Esophagus squamous epithelium (tissue), 5 donors: ENCODE measurements around the gene IRF4. TPM values are rescaled to one million over a fixed set of nuclear protein-coding genes. Genes with fewer than 3 reads are reported as not detected.

Experiments used
- DNase-seq: peaks from one replicate; lab custom pipeline; 2025; lab: John Stamatoyannopoulos, UW
- H3K27ac ChIP-seq, 4 donors: fragments of 200-600 bp; sonication (generic); one replicate each; pipeline ENCODE4 v1.5.1; 2016 to 2019; ENCODE audit warnings: mild to moderate bottlenecking in 1 of 4
- H3K27me3 ChIP-seq, 4 donors: fragments of 200-600 bp; sonication (generic); 1 replicate in 3 of 4; 2 replicates in 1 of 4; pipeline versions ENCODE4 v1.5.1 to v1.6.0; 2017 to 2021; ENCODE audit warnings: antibody characterized with exemption in 1 of 4
- H3K36me3 ChIP-seq, 3 donors: fragments of 200-600 bp; sonication (generic); one replicate each; pipeline ENCODE4 v1.5.1; 2016 to 2019
- H3K4me1 ChIP-seq, 3 donors: fragments of 200-600 bp; sonication (generic); one replicate each; pipeline ENCODE4 v1.5.1; 2017 to 2019
- H3K4me3 ChIP-seq, 4 donors: fragments of 200-600 bp; sonication (generic); 1 replicate in 3 of 4; 2 replicates in 1 of 4; pipeline ENCODE4 v1.5.1; 2016 to 2019; ENCODE audit warnings: mild to moderate bottlenecking in 2 of 4, moderate library complexity in 1 of 4
- H3K9me3 ChIP-seq, 3 donors: fragments of 200-600 bp; sonication (generic); one replicate each; pipeline ENCODE4 v1.5.1; 2016 to 2019
- CTCF ChIP-seq, 6 experiments: fragments of 450-650 bp in 4 of 6; fragments of 200-600 bp in 2 of 6; sonication (generic) in 2 of 6; IDR thresholded peaks; one replicate each; pipeline ENCODE4 v1.5.1; 2016 to 2019; ENCODE audit warnings: antibody characterized with exemption in 6 of 6, mild to moderate bottlenecking in 4 of 6, moderate library complexity in 4 of 6
- POLR2A ChIP-seq, 4 donors: fragments of 450-650 bp; IDR thresholded peaks; one replicate each; pipeline ENCODE4 v1.6.1; 2017; ENCODE audit warnings: antibody characterized with exemption in 4 of 4, mild to moderate bottlenecking in 4 of 4, moderate library complexity in 3 of 4
- whole genome bisulfite sequencing, 2 donors: methylation state at CpG; one replicate each; pipeline ENCODE4 v1.1.5; 2018; 5-methylcytosine and 5-hydroxymethylcytosine counted together
- intact Hi-C: fragments of 100-400 bp; cut with DNase I; formaldehyde crosslinking; loops from one replicate; pipeline ENCODE4 v1.15.0; 2022
- total RNA-seq, 4 donors: library from RNA; depleted of rRNA; stranded (reverse); fragments of >200 nt; gene quantifications; one replicate each; pipeline ENCODE4 v1.1.0, GENCODE V29; 2016
- donor health status: DM: yes; HTN: yes; CAD: no.

Gene IRF4
- total RNA-seq, 4 donors from 2014 or later: 0.40 to 1.9 (median 1.2) TPM

DNA sequence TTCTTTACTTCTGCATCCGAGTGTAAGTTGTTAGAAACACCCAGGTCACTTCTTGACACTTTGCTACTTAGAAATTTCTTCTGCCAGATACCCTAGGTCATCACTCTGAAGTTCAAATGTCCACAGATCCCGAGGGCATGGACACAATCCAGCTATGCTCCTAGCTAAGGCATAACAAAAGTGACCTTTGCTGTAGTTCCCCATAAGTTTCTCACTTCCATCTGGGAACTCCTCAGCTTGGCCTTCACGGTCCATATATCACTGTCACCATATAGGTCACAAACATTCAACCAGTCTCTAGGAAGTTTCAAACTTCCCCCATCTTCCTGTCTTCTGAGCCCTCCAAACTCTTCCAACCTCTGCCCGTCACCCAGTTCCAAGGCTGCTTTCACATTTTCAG, 65.3 kb downstream of the IRF4 start:
- 71 to 81% methylated on average over 4 of the region's 4 CpGs for WGBS, 2 donors

More for the DNA sequence above, 65.3 kb downstream of the IRF4 start:
- no peaks in the 10 kb centered on the region for H3K9me3 ChIP-seq
- H3K4me1 ChIP-seq: peaks cover 0 to 7% (median 0%) of the 10 kb centered on the region in 3 donors
- no peak overlapping the region for H3K27ac ChIP-seq
- intact Hi-C loops: no loop called here
- TF ChIP-seq POLR2A (IDR thresholded peaks at IDR 0.05): no peak
- no peak for TF ChIP-seq CTCF (IDR thresholded peaks at IDR 0.05)
- H3K4me3 ChIP-seq: no peak overlapping the region
- H3K27me3 ChIP-seq: no peaks in the 10 kb centered on the region
- H3K36me3 ChIP-seq: no peaks in the 10 kb centered on the region
- no peak for DNase-seq

Other genes starting within 250 kb of the IRF4 start
- 10 to 100 TPM; 34.2 to 54.6 (median 45.2) TPM for gene DUSP22, start 99.3 kb upstream of the IRF4 start, total RNA-seq